GM12801 (cell line): ENCODE measurements around the gene RAB28.

Source experiments
- CTCF ChIP-seq: IDR thresholded peaks from one replicate; pipeline ENCODE4 v1.5.1; 2011; ENCODE audit warnings: control low read depth; ENCODE audit not compliant: insufficient read length; ENCODE audit errors: extremely low read depth

The RAB28 gene

GRCh38 chr4:13328591-13328990 is 155.5 kb downstream of the RAB28 start:
- TF ChIP-seq CTCF: no peak

GRCh38 chr4:13327991-13328390 is 156.1 kb downstream of the RAB28 start:
- no peak for TF ChIP-seq CTCF

- no peak for TF ChIP-seq CTCF
Measured at GRCh38 chr4:13325744-13326143, 158.4 kb downstream of the RAB28 start.

GRCh38 chr4:13323921-13324320 is 160.2 kb downstream of the RAB28 start:
- no peak for TF ChIP-seq CTCF

GRCh38 chr4:13322681-13323101 is 161.4 kb downstream of the RAB28 start:
- no peak for TF ChIP-seq CTCF
